ENCODE measurements around the gene MYL6B.

DNA sequence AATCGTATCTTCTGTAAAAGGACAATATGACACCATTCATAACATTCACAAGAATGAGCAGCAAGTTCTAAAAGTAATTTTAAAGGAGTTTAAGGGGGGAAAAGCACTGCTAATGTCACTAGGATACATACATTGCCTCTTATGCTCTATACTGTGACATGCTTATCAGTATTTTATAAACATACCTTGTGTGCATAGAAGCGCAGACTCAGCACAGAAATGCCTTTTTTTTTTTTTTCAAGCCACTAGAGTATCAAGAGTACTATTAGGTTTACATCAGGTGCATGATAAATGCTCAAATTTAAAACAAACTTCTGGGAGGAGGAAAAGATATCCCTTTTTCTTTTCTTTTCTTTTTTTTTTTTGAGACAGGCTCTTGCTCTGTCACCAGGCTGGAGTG, 50.5 kb downstream of the MYL6B start:
- no peak for TF ChIP-seq CTCF (IDR thresholded peaks at IDR 0.05)
- TF ChIP-seq POLR2A (IDR thresholded peaks at IDR 0.05): no peak
- TF ChIP-seq POLR2AphosphoS5 (IDR thresholded peaks at IDR 0.05): no peak
